ENCODE measurements around the gene CEP70. TPM values are rescaled to one million over a fixed set of nuclear protein-coding genes. Genes with fewer than 3 reads are reported as not detected.

Gene CEP70
- total and polyA plus RNA-seq, 2 of the 13 experiments (the other 11 are each of a cell fraction or from before 2014, with no cell fraction given) = 4.0 to 22.3 TPM

DNA sequence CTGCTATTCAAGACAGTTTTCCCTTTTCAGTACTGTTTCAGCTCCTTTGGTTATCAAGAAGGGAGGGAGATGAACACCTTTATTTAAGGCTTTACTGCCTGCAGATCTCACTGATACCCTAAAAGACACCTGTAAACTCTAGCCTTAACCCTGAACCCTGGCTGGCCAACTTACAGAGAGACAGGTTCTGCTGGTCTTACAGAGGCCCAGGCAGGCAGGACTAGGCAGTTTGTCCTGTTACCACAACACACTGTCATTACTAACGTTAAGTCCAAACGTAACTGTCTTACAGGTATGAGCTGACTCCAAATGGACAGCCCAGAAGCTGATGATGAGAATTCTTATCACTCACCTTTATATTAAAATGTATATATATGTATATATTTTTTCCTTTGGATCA lies 117.5 kb downstream of the CEP70 start (continued):
- TF ChIP-seq HBP1 (CRISPR knock-in tag; IDR thresholded peaks at IDR 0.05; ENCODE audit: low read depth) = no peak
- TF ChIP-seq, protein P1, sequence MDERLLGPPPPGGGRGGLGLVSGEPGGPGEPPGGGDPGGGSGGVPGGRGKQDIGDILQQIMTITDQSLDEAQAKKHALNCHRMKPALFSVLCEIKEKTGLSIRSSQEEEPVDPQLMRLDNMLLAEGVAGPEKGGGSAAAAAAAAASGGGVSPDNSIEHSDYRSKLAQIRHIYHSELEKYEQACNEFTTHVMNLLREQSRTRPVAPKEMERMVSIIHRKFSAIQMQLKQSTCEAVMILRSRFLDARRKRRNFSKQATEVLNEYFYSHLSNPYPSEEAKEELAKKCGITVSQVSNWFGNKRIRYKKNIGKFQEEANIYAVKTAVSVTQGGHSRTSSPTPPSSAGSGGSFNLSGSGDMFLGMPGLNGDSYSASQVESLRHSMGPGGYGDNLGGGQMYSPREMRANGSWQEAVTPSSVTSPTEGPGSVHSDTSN (CRISPR knock-in tag; IDR thresholded peaks at IDR 0.05) = no peak

GRCh38 chr3:138474163-138474562 lies 119.9 kb downstream of the CEP70 start:
- Histone ChIP-seq H3K9me3 (ENCODE audit: low read length) (no peaks in the 10 kb centered on the region), H3K9ac (ENCODE audit: insufficient read depth, low read depth, low read length) (no peak overlapping the region), H3K4me2 (ENCODE audit: low read depth, low read length) (no peak overlapping the region), H3K79me2 (ENCODE audit: insufficient read depth, low read length) (no peaks in the 10 kb centered on the region), H3K27ac (ENCODE audit: extremely low read length, insufficient read depth, low read length) (no peak overlapping the region), H3K36me3 (replicated peaks in 1 of 2; ENCODE audit: control insufficient read depth in 1 of 2, insufficient read depth in 2 of 2, low read length in 2 of 2) (no peaks in the 10 kb centered on the region; a peak in 1 of 5 replicates), H3K4me3 (replicated peaks in 1 of 3; ENCODE audit: insufficient read depth in 1 of 3, low read depth in 2 of 3, low read length in 3 of 3) (no peak overlapping the region), H3K4me1 (ENCODE audit: insufficient read depth, low read length) (no peaks in the 10 kb centered on the region), H2AFZ (ENCODE audit: low read length) (no peak overlapping the region), H4K20me1 (ENCODE audit: insufficient read depth, low read length) (no peaks in the 10 kb centered on the region), H3K27me3 (ENCODE audit: control insufficient read depth in 1 of 2, insufficient read depth in 2 of 2, low read length in 2 of 2) (no peaks in the 10 kb centered on the region)
- FAIRE-seq = no peak
- TF ChIP-seq LCORL (IDR thresholded peaks at IDR 0.05) (peak; percentile 64), LCORL (CRISPR knock-in tag; IDR thresholded peaks at IDR 0.05) (no peak), PRDM10 (CRISPR knock-in tag; IDR thresholded peaks at IDR 0.05; ENCODE audit: low read depth) (no peak)
- in situ Hi-C loops (cut with HindIII; ENCODE audit: extremely low pct_ligation_motif_present, low pct_unique_long_range_greater_than_20kb) (no loop called here), intact Hi-C loops (cut with micrococcal nuclease; ENCODE audit: unreplicated experiment) (no loop called here)
- ChIA-PET POLR2A (no interaction called here), CTCF (ENCODE audit: low intra/inter-chr PET ratio, low total read pairs) (no interaction called here)
- no peak for ATAC-seq
- BruUV-seq (replicated peaks) = no TSS peak
- 88% methylated on average over 6 of the region's 6 CpGs for whole genome bisulfite sequencing (ENCODE audit: low lambda C conversion rate)
- DNase-seq (ENCODE audit: low spot score) = no peak
